GM23248 (cell line): ENCODE data around the gene TMEM108.

Source experiments
- EZH2 ChIP-seq: fragments of 200-600 bp; sonication (generic); IDR thresholded peaks from 2 replicates; pipeline ENCODE4 v1.6.1; 2018; ENCODE audit warnings: antibody characterized with exemption, mild to moderate bottlenecking; ENCODE audit not compliant: insufficient read depth, poor library complexity, severe bottlenecking
- EZH2phosphoT487 ChIP-seq: fragments of 200-600 bp; sonication (generic); IDR thresholded peaks from 2 replicates; pipeline ENCODE4 v1.6.1; 2018; ENCODE audit warnings: antibody characterized with exemption, moderate library complexity, mild to moderate bottlenecking, low read depth; ENCODE audit not compliant: insufficient read depth

DNA sequence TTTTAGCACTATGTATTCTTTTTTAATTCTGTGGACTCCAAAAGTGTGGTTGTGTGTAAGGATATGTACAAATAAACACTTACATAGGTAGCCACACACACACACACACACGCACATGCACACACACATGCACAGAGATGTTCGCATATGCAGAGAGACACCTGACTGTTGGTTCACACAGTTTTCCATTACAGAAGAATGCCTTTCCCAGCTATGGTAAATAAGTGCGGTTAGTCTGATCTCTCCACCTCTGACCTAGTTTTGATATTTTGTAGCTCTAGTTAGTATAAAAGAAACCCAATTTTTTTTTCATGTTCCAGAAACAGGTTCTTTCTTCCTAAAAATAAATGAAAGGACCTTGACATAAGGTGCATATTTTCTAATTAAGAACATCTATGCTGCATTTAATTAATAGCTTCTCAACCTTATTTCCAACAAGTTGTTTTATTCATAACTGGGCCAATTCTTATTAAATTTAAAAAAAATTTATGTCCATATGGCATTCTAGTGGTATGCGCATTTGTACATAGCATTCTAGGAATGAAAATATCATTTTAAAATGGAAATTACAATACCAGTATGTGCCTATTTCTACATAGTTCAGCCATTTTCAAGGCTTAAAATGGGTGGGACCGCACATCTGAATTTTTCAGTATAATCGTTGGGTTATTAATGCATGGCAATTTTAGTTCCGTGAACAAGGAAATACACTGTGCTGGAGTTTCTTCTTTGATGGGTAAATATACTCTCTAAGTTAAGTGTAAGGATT lies 27.2 kb downstream of the TMEM108 start:
- no peak for TF ChIP-seq EZH2
- no peak for TF ChIP-seq EZH2phosphoT487
